HL-60 (cell line): Measurements from ENCODE around the gene PRSS22.
A peak's percentile ranks its signal among the peaks of the same experiment; 100 is the strongest.

Experiments
- DNase-seq, 2 experiments: peaks; one replicate each; pipeline ENCODE4 v3.0.0-alpha.2; 2010 to 2020; ENCODE audit warnings: low read depth in 1 of 2, low spot score in 1 of 2
- H3K27ac ChIP-seq: fragments of 250-450 bp; sonication (Bioruptor Pico); replicated peaks from 2 replicates; pipeline ENCODE4 v1.5.1; 2020; ENCODE audit warnings: mild to moderate bottlenecking, moderate library complexity
- H3K27me3 ChIP-seq: fragments of 250-450 bp; sonication (Bioruptor Pico); 2 replicates; pipeline ENCODE4 v1.5.1; 2021; ENCODE audit warnings: mild to moderate bottlenecking, moderate library complexity; ENCODE audit not compliant: insufficient read depth, poor library complexity, severe bottlenecking
- H3K4me3 ChIP-seq: replicated peaks from 2 replicates; pipeline ENCODE4 v1.5.1; 2011; ENCODE audit warnings: mild to moderate bottlenecking, control low read depth, low read length; ENCODE audit not compliant: insufficient read depth
- CTCF ChIP-seq: IDR thresholded peaks from one replicate; pipeline ENCODE4 v1.5.1; 2011; ENCODE audit warnings: low read length, control low read depth, inconsistent platforms; ENCODE audit not compliant: insufficient read depth
- GABPA ChIP-seq: IDR thresholded peaks from 2 replicates; pipeline ENCODE4 v1.6.1; 2012; ENCODE audit warnings: low read depth
- POLR2AphosphoS5 ChIP-seq: IDR thresholded peaks from 2 replicates; pipeline ENCODE4 v1.6.1; 2012; ENCODE audit warnings: low read depth
- REST ChIP-seq: IDR thresholded peaks from 2 replicates; pipeline ENCODE4 v1.6.1; 2012; ENCODE audit warnings: low read depth; ENCODE audit not compliant: insufficient replicate concordance
- SPI1 ChIP-seq: IDR thresholded peaks from 2 replicates; pipeline ENCODE4 v1.6.1; 2012; ENCODE audit warnings: low read depth, mild to moderate bottlenecking, borderline replicate concordance

PRSS22 gene

GRCh38 chr16:2882650-2883457, 24.9 kb upstream of the PRSS22 start, which contains the start of gene FLYWCH2:
Gene FLYWCH2, plus strand, starts transcription at chr16:2883215. Its CDS starts 13,235 bp downstream, at chr16:2896450.
- Histone ChIP-seq H3K4me3 (peak within 1 kb of the TSS; percentile 94), H3K27me3 (no peaks in the 10 kb centered on the region), H3K27ac (peak within 1 kb of the TSS; percentile 82)
- TF ChIP-seq POLR2AphosphoS5 (no peak; the same call in 1 of the 2 replicates), SPI1 (no peak), CTCF (no peak), GABPA (no peak), REST (no peak)
- DNase-seq, result peak; percentile 97 to 99

- peak overlapping the region; percentile 94 for H3K4me3 ChIP-seq
- no peaks in the 10 kb centered on the region for H3K27me3 ChIP-seq
- peak; percentile 35 to 52 for DNase-seq
- H3K27ac ChIP-seq, result peak overlapping the region; percentile 82
- no peak for TF ChIP-seq REST
- no peak for TF ChIP-seq POLR2AphosphoS5
- TF ChIP-seq SPI1, result no peak
- no peak for TF ChIP-seq CTCF
- no peak for TF ChIP-seq GABPA
These were observed 24.0 kb upstream of the PRSS22 start for GRCh38 chr16:2881783-2882649.

GRCh38 chr16:2879854-2880508, 22.0 kb upstream of the PRSS22 start:
- H3K27me3 ChIP-seq, result no peaks in the 10 kb centered on the region
- no peak for TF ChIP-seq REST
- no peak for TF ChIP-seq POLR2AphosphoS5
- no peak for TF ChIP-seq CTCF
- no peak for TF ChIP-seq GABPA
- no peak overlapping the region for H3K27ac ChIP-seq
- no peak overlapping the region for H3K4me3 ChIP-seq
- no peak for DNase-seq
